Forelimb muscle (tissue), 1 donor: ENCODE measurements around the gene MAP4K3. TPM values are rescaled to one million over a fixed set of nuclear protein-coding genes. Genes with fewer than 3 reads are reported as not detected.
A peak's percentile ranks its signal among the peaks of the same experiment; 100 is the strongest.
"Not testable (repeated sequence)": the region's sequence is repeated elsewhere in the genome, so short reads cannot be mapped to it uniquely, and the experiment has no call there.

ENCODE experiments used
- DNase-seq: peaks from one replicate; pipeline ENCODE4 v3.0.0-alpha.2; 2013; ENCODE audit warnings: low read depth
- polyA plus RNA-seq: library from polyadenylated mRNA; unstranded; fragments of 120-200 nt; gene quantifications from one replicate; pipeline ENCODE4 v1.2.1, GENCODE V29; 2013; ENCODE audit not compliant: insufficient read length

MAP4K3 gene
- polyA plus RNA-seq, 1 donor = 36.2 TPM

GRCh38 chr2:39409697-39410389 lies 27.2 kb downstream of the MAP4K3 start:
- no peak for DNase-seq

GRCh38 chr2:39408351-39409136 lies 28.5 kb downstream of the MAP4K3 start:
- DNase-seq = no peak

- DNase-seq = no peak
These were observed 29.4 kb downstream of the MAP4K3 start for GRCh38 chr2:39407516-39408296.

GRCh38 chr2:39405364-39405763 lies 31.7 kb downstream of the MAP4K3 start:
- DNase-seq = no peak

- DNase-seq = no peak
These were observed 33.8 kb downstream of the MAP4K3 start for GRCh38 chr2:39403311-39403710.

GRCh38 chr2:39401319-39401718 lies 35.8 kb downstream of the MAP4K3 start:
- no peak for DNase-seq

GRCh38 chr2:39399570-39399969 lies 37.5 kb downstream of the MAP4K3 start:
- DNase-seq = no peak

- no peak for DNase-seq
These were observed 41.8 kb downstream of the MAP4K3 start for GRCh38 chr2:39395313-39395712.

GRCh38 chr2:39394516-39394961 lies 42.5 kb downstream of the MAP4K3 start:
- no peak for DNase-seq

- DNase-seq = no peak
These were observed 44.4 kb downstream of the MAP4K3 start for GRCh38 chr2:39392672-39393071.

GRCh38 chr2:39390216-39390615 lies 46.9 kb downstream of the MAP4K3 start:
- no peak for DNase-seq

- no peak for DNase-seq
These were observed 51.0 kb downstream of the MAP4K3 start for GRCh38 chr2:39386064-39386463.

GRCh38 chr2:39385172-39385571 lies 51.9 kb downstream of the MAP4K3 start:
- no peak for DNase-seq

GRCh38 chr2:39384071-39384470 lies 53.0 kb downstream of the MAP4K3 start:
- DNase-seq = not testable (repeated sequence)

- no peak for DNase-seq
These were observed 53.9 kb downstream of the MAP4K3 start for GRCh38 chr2:39383146-39383545.

GRCh38 chr2:39381653-39382052 lies 55.4 kb downstream of the MAP4K3 start:
- DNase-seq = no peak

- DNase-seq = no peak
These were observed 56.4 kb downstream of the MAP4K3 start for GRCh38 chr2:39380525-39381150.

- DNase-seq = peak; percentile 57
These were observed 57.2 kb downstream of the MAP4K3 start for GRCh38 chr2:39379643-39380524.

- DNase-seq = no peak
These were observed 58.1 kb downstream of the MAP4K3 start for GRCh38 chr2:39378968-39379367.

GRCh38 chr2:39377226-39377939 lies 59.7 kb downstream of the MAP4K3 start:
- no peak for DNase-seq
